PC-3 (cell line): ENCODE data around the gene AKR1C1. TPM values are rescaled to one million over a fixed set of nuclear protein-coding genes. Genes with fewer than 3 reads are reported as not detected.
"Not testable (repeated sequence)": the region's sequence is repeated elsewhere in the genome, so short reads cannot be mapped to it uniquely, and the experiment has no call there.

Source experiments
- ATAC-seq: fragments of 200-7000 bp; cut with Tn5 transposase; 2 replicates; pipeline ENCODE4 v1.9.1; 2020; ENCODE audit warnings: mild to moderate bottlenecking, moderate library complexity
- BruUV-seq: library from RNA; stranded (reverse); fragments of 400-500 nt; replicated peaks from 2 replicates; lab custom pipeline; 2021; lab: Mats Ljungman, UMichigan
- CTCF ChIA-PET: fragments of 300-600 bp; sonication (Branson Sonifier 250); formaldehyde crosslinking; loops from one replicate; lab custom pipeline; 2022; ENCODE audit warnings: antibody characterized with exemption; lab: Charles Lee
- POLR2A ChIA-PET: fragments of 300-600 bp; sonication (Branson Sonifier 250); formaldehyde crosslinking; loops from one replicate; lab custom pipeline; 2022; ENCODE audit warnings: antibody characterized with exemption; ENCODE audit not compliant: unreplicated experiment; lab: Charles Lee
- DNase-seq: peaks from one replicate; pipeline ENCODE4 v3.0.0-alpha.2; 2015
- H2AFZ ChIP-seq: fragments of 300-600 bp; sonication (generic); 2 replicates; pipeline ENCODE4 v1.6.0; 2016; ENCODE audit warnings: antibody characterized with exemption, low read length
- H3F3A ChIP-seq: fragments of 300-600 bp; sonication (generic); one replicate; pipeline ENCODE4 v1.6.0; 2017; ENCODE audit warnings: antibody characterized with exemption, low read length, control low read depth, mild to moderate bottlenecking; ENCODE audit not compliant: unreplicated experiment
- H3K27ac ChIP-seq: fragments of 300-600 bp; sonication (generic); 2 replicates; pipeline ENCODE4 v1.5.1; 2016; ENCODE audit warnings: mild to moderate bottlenecking, low read length
- H3K27me3 ChIP-seq: fragments of 300-600 bp; sonication (generic); 2 replicates; pipeline ENCODE4 v1.6.1; 2016; ENCODE audit warnings: low read length, mixed read lengths
- H3K36me3 ChIP-seq: fragments of 300-600 bp; sonication (generic); 2 replicates; pipeline ENCODE4 v1.6.1; 2016; ENCODE audit warnings: low read depth, mixed run types, low read length, mixed read lengths
- H3K4me1 ChIP-seq: fragments of 300-600 bp; sonication (generic); 2 replicates; pipeline ENCODE4 v1.5.1; 2016; ENCODE audit warnings: low read length; ENCODE audit not compliant: insufficient read depth
- H3K4me2 ChIP-seq: fragments of 300-600 bp; sonication (generic); 2 replicates; pipeline ENCODE4 v1.6.0; 2016; ENCODE audit warnings: low read length
- H3K4me3 ChIP-seq: fragments of 300-600 bp; sonication (generic); 2 replicates; pipeline ENCODE4 v1.5.1; 2016; ENCODE audit warnings: mild to moderate bottlenecking, low read length, mixed read lengths
- H3K79me2 ChIP-seq: fragments of 300-600 bp; sonication (generic); 2 replicates; pipeline ENCODE4 v1.6.1; 2017; ENCODE audit warnings: low read length, mixed read lengths
- H3K9ac ChIP-seq: fragments of 300-600 bp; sonication (generic); 2 replicates; pipeline ENCODE4 v1.6.0; 2016; ENCODE audit warnings: mild to moderate bottlenecking, low read length
- H3K9me2 ChIP-seq: fragments of 300-600 bp; sonication (generic); replicated peaks from 2 replicates; pipeline ENCODE4 v1.6.1; 2016; ENCODE audit warnings: mixed run types, low read length, mixed read lengths
- H3K9me3 ChIP-seq: fragments of 300-600 bp; sonication (generic); 2 replicates; pipeline ENCODE4 v1.6.1; 2016; ENCODE audit warnings: low read length, mixed read lengths
- H4K20me1 ChIP-seq: fragments of 300-600 bp; sonication (generic); 2 replicates; pipeline ENCODE4 v1.6.1; 2016; ENCODE audit warnings: low read length, mixed read lengths
- EZH2 ChIP-seq: fragments of 300-600 bp; sonication (generic); IDR thresholded peaks from one replicate; pipeline ENCODE4 v1.6.1; 2017; ENCODE audit warnings: antibody characterized with exemption, mild to moderate bottlenecking, low read length; ENCODE audit not compliant: unreplicated experiment
- EZH2phosphoT487 ChIP-seq: fragments of 300-600 bp; sonication (generic); IDR thresholded peaks from 2 replicates; pipeline ENCODE4 v1.6.1; 2018; ENCODE audit warnings: mild to moderate bottlenecking, antibody characterized with exemption, low read length, borderline replicate concordance
- intact Hi-C: fragments of 100-400 bp; cut with micrococcal nuclease; formaldehyde crosslinking; loops from 2 replicates; pipeline ENCODE4 v1.9.0; 2023
- total RNA-seq: library from RNA; depleted of rRNA; stranded (reverse); fragments of >200 nt; gene quantifications from 2 replicates; pipeline ENCODE4 v1.2.3, GENCODE V29; 2014
- TF ChIP-seq, protein P1 (sequence below): fragments of 300-600 bp; sonication (generic); conservative IDR thresholded peaks from 2 replicates; pipeline ENCODE4 v1.5.1; 2017; ENCODE audit warnings: antibody characterized with exemption, low read depth, mild to moderate bottlenecking, low read length

The AKR1C1 gene
- total RNA-seq, 1 experiment from 2014 or later, result 3.2 TPM

DNA sequence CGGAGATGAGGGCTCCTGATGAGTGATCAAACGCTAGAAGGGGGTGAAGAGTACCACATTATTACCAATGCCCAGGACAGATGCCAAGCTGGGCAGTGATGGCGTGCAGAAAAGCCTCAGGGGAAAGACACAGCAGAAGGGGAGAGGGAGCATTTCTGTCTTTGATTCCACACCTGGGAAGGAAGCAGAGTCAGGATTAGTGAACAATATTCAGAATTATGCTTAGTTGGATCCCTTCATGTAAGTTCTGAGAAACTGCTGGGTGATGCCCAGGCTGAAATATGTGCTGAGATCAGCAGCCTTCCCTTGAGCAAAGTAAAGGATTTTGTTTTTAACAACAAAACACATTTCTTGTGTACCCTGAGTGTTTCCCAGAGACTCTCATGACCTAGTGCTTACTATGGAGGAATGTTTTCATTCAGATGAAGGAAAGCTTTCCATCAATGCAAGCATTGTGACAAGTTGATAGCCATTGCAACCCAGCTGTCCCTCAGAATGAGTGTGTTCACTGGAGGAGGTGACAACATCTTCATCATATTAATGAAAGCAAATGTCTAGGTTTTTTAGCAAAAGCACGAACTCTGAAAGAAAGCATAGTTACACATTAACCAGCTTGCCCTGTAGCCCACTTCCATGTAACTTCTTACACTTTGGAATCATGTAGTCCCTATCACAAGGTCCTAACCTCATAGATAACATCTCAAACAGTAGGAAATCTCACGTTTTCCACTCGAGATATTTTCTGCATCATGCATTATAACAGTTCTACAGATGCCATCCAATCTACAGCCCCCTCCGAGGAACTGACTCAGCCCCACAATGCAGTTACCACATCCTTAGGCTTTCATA, 23.8 kb upstream of the AKR1C1 start:
- H2AFZ ChIP-seq, result no peak overlapping the region
- CTCF ChIA-PET, result no interaction called here
- ATAC-seq, result peak; percentile 96

DNA sequence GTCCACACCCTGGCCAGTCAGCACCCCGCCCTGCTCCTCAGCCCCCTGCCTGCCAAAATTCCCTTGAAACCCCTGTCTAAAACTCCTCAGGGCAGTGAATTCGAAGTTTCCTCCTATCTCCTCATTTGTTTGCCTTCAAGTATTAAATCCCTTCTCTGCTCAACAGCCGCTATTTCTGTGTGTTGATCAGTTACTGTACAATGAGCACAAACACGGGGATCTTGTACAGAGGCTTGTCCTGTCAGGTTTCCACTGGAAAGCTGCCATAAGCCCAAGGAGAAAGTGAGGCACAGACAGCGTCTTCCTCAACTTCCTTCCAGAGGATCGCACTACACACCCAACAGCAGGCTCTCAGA, 23.2 kb upstream of the AKR1C1 start:
- H3K4me2 ChIP-seq, result not testable (repeated sequence)

More for the DNA sequence above, 23.8 kb upstream of the AKR1C1 start:
- Histone ChIP-seq H3K27ac (peak overlapping the region; percentile 39; the same call in 1 of the 2 replicates), H3K4me2 (no peak overlapping the region), H3K9me3 (no peaks in the 10 kb centered on the region), H3K9me2 (no peaks in the 10 kb centered on the region), H3K4me1 (peaks cover 15% of the 10 kb centered on the region), H3K36me3 (no peaks in the 10 kb centered on the region), H3K4me3 (no peak overlapping the region), H3K9ac (no peak overlapping the region), H4K20me1 (no peaks in the 10 kb centered on the region), H3F3A (no peaks in the 10 kb centered on the region), H3K79me2 (no peaks in the 10 kb centered on the region), H3K27me3 (no peaks in the 10 kb centered on the region)
- POLR2A ChIA-PET, result no interaction called here
- intact Hi-C loops, result no loop called here
- BruUV-seq, result no TSS peak
- TF ChIP-seq, protein P1, sequence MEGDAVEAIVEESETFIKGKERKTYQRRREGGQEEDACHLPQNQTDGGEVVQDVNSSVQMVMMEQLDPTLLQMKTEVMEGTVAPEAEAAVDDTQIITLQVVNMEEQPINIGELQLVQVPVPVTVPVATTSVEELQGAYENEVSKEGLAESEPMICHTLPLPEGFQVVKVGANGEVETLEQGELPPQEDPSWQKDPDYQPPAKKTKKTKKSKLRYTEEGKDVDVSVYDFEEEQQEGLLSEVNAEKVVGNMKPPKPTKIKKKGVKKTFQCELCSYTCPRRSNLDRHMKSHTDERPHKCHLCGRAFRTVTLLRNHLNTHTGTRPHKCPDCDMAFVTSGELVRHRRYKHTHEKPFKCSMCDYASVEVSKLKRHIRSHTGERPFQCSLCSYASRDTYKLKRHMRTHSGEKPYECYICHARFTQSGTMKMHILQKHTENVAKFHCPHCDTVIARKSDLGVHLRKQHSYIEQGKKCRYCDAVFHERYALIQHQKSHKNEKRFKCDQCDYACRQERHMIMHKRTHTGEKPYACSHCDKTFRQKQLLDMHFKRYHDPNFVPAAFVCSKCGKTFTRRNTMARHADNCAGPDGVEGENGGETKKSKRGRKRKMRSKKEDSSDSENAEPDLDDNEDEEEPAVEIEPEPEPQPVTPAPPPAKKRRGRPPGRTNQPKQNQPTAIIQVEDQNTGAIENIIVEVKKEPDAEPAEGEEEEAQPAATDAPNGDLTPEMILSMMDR, result no peak
- TF ChIP-seq EZH2phosphoT487 (no peak), EZH2 (no peak)
- DNase-seq, result peak; percentile 43

DNA sequence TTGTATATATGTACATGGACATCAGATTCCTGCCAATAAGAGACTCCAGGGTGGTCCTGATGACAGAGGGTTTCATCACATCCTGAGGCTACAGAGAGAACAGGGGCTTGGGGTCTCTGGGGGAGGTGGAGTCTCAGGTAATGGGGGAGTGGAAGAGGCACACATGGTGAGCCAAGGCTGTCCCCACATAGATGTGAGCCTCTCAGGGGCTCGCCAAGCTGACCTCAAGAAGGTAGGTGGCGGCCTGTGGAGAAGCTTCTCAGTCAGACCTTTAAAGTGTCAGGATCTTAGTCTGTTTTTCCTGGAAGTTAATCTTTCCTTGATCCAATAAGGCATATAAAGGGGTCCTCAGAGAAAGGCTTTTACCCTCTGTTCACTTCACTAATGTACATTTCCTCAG, 22.3 kb upstream of the AKR1C1 start:
- H3K4me3 ChIP-seq, H3K9ac ChIP-seq, H3K9me3 ChIP-seq, H3K9me2 ChIP-seq, H3K27me3 ChIP-seq, H3K79me2 ChIP-seq, H3K27ac ChIP-seq, BruUV-seq, H3K36me3 ChIP-seq, DNase-seq, H2AFZ ChIP-seq, H3K4me2 ChIP-seq, H3F3A ChIP-seq, CTCF ChIA-PET, intact Hi-C loops, H4K20me1 ChIP-seq, ATAC-seq: not testable (repeated sequence)
- POLR2A ChIA-PET, result interaction anchor here (0.6 kb wide), 1 partner anchor 10 kb away, joined by 3 read pairs; no protein-coding TSS in a partner anchor
- peaks cover 15% of the 10 kb centered on the region for H3K4me1 ChIP-seq

More for the DNA sequence above, 23.2 kb upstream of the AKR1C1 start:
- DNase-seq, intact Hi-C loops, H2AFZ ChIP-seq, CTCF ChIA-PET, H3K9me2 ChIP-seq, H4K20me1 ChIP-seq, H3K4me3 ChIP-seq, H3K79me2 ChIP-seq, H3K36me3 ChIP-seq, POLR2A ChIA-PET, H3K9me3 ChIP-seq, ATAC-seq, H3K27me3 ChIP-seq, H3K27ac ChIP-seq, H3F3A ChIP-seq, H3K9ac ChIP-seq, BruUV-seq: not testable (repeated sequence)
- peaks cover 15% of the 10 kb centered on the region for H3K4me1 ChIP-seq
